GM18511 (cell line): Measurements from ENCODE around the gene ALKBH2.
"Not testable (repeated sequence)": the region's sequence is repeated elsewhere in the genome, so short reads cannot be mapped to it uniquely, and the experiment has no call there.

ENCODE experiments used
- ATAC-seq: cut with Tn5 transposase; IDR thresholded peaks from one replicate; pipeline ENCODE4 v1.9.1; 2021; ENCODE audit warnings: mild to moderate bottlenecking, moderate library complexity; ENCODE audit not compliant: unreplicated experiment

ALKBH2 gene

GRCh38 chr12:109069307-109070271 lies 23.7 kb downstream of the ALKBH2 start:
- no peak for ATAC-seq

- no peak for ATAC-seq
Observed at GRCh38 chr12:109065853-109066193, 27.4 kb downstream of the ALKBH2 start.

GRCh38 chr12:109065154-109065852 lies 28.0 kb downstream of the ALKBH2 start:
- ATAC-seq, result no peak

DNA sequence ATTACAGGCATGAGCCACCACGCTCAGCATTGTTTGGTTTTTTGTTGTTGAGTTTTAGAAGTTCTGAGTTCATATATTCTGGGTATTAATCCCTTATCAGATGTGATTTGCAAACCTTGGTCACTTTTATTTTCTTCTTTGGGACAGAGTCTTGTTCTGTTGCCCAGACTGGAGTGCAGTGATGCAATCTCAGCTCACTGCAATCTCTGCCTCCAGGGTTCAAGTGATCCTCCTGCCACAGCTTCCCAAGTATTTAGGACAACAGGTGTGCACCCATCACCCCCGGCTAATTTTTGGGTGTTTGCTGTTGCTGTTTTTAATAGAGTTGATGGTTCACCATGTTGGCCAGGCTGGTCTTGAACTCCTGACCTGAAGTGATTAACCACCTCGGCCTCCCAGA lies 29.1 kb downstream of the ALKBH2 start:
- no peak for ATAC-seq

- ATAC-seq, result no peak
Observed at GRCh38 chr12:109058773-109059172, 34.5 kb downstream of the ALKBH2 start.

- no peak for ATAC-seq
Observed at GRCh38 chr12:109057376-109057775, 35.9 kb downstream of the ALKBH2 start.

DNA sequence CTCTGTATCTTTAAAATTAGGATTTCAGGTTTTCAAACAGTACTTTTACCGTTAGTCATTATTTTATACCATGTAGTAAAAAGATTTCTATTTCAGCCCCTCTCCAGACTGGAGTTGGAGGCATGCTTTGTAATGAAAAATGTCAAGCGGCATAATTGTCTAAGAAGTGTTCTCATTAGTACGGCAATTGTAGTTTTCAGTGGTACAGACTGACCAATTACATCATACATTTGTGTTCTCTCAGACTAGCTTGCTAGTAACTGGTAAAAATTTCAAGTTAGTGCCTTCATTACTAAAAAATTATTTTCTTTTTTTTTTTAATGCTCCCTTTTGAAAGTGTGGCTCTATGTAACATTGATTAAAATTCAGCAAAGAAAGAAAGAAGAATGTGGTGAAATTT lies 36.4 kb downstream of the ALKBH2 start:
- no peak for ATAC-seq

DNA sequence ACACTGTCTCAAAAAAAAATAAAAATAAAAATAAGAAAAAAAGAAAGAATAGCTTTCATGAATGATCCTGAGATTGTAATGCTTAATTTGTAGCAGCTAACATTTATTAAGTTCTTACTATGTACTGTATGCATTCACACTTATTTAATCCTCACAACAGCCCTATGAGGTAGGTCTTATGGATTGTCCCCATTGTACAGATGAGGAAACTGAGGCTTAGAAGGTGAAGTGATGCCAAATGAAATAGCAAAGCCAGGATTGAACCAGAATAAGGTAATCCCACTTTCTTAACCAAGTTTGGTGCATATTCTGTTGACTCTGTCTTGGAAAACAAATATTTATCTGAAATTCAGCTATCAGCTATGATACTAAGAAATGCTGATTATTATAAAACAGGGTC lies 38.8 kb downstream of the ALKBH2 start:
- no peak for ATAC-seq

DNA sequence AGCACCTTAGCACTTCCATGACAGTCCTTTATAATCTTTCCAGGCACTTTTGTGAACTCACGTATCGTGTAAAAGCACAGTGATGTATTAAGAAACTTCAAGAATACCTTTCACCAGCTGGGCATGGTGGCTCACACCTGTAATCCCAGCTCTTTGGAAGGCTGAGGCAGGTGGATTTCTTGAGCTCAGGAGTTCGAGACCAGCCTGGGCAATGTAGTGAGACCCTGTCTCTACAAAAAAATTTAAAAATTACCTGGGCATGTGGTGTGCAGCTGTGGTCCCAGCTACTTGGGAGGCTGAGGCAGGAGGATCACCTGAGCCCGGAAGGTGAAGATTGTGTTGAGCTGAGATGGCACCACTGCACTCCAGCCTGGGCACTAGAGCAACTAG lies 39.2 kb downstream of the ALKBH2 start:
- ATAC-seq, result peak; percentile 3

- ATAC-seq, result peak; percentile 50
Observed at GRCh38 chr12:109053382-109054123, 39.7 kb downstream of the ALKBH2 start.

DNA sequence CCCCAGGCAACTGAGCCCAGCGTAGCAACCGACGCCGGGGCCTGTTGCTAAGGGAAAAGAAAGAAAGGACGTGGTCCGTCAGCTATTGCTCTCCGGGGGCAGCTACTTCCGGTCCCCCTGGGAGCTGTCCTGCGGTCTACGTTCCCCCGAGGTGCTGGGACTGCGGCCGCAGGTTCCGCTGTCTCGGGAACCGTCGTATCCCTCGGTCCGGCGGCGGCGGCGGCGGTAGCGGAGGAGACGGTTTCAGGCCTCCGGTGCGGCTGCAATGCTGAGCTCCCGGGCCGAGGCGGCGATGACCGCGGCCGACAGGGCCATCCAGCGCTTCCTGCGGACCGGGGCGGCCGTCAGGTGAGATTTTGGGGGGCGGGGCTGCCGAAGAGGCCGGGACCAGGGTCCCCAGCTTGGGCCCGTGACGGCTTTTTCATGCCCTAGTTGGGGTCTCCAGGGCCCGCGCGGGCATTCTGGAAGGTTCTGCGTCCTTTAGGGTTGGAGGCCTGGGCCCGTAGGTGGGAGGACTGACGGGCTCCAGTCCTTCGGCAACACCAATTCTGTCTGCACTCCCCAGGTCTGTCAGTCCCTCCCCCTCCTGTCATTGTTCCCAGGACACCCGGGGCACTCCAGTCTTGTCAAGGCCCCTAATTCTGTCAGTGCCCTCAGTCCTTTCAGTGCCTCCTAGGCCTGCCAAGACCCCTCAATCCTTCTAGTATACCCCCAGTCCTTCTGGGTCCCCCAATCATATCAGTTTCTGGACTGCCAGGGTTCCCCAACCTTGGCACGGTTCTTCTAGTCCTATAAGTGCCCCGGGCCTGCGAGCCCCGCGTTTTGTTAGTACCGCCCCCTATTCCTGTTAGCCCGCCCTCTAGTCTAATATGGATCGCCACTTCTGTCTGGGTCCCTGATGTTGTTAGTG lies 40.6 kb downstream of the ALKBH2 start, which contains the start of gene USP30:
USP30 (plus strand) TSS at position 163 of the 910 bp plus-strand sequence; CDS start at position 266, 103 bp downstream.
- ATAC-seq, result peak; percentile 73

DNA sequence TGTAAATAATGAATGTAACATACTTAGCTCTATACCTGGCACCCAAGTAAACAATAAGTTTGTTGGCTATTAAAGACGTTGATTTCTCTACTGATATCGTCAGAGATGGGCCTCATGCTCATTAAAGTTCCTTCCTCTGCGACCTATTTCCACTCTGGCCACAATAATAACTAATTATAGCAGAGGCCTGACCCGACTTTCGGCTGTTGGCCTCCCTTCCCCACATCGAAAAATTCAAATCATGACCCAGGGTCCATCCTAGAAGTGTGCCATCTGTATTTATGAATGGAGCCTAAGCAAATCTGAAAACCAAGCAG lies 41.2 kb downstream of the ALKBH2 start:
- no peak for ATAC-seq

DNA sequence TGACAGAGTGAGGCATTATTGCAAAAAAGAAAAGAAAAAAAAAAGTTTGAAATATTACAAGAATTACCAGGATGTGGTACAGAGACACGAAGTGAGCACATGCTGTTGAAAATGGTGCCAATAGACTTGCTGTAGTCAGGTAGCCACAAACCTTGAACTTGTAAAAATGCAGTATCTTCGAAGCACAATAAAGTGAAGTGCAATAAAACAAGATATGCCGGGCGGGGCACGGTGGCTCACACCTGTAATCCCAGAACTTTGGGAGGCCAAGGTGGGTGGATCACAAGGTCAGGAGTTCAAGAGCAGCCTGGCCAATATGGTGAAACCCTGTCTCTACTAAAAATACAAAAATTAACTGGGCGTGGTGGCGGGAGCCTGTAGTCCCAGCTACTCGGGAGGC lies 43.5 kb downstream of the ALKBH2 start:
- ATAC-seq, result not testable (repeated sequence)

DNA sequence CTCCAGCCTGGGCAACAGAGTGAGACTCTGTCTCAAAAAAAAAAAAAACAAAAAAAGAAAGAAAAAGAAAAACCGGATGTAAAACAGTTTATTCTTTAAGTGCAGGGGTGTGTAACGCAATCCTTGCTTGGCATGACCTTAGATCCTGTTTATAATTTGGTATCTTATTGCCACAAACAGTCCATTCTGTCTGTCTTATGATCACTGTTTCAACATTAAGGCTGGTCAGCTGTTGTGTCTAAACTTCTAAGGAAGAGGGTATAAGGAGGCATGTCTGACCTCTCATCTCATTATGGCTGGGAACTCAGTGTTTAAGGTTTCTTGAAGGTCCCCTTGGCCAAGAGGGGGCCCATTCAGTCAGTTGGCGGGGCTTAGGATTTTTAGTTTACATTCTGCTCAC lies 44.6 kb downstream of the ALKBH2 start:
- not testable (repeated sequence) for ATAC-seq

- ATAC-seq, result no peak
Observed at GRCh38 chr12:109047081-109047805, 46.0 kb downstream of the ALKBH2 start.

- no peak for ATAC-seq
Observed at GRCh38 chr12:109044241-109044640, 49.0 kb downstream of the ALKBH2 start.
